ENCODE data around the gene TMEM225B. TPM values are rescaled to one million over a fixed set of nuclear protein-coding genes. Genes with fewer than 3 reads are reported as not detected.

The TMEM225B gene
- total RNA-seq, 1 experiment from 2014 or later: 3.1 TPM

GRCh38 chr7:99645590-99645989 lies 47.5 kb downstream of the TMEM225B start:
- BruUV-seq (replicated peaks): no TSS peak

More at GRCh38 chr7:99645590-99645989, 47.5 kb downstream of the TMEM225B start:
- intact Hi-C loops (cut with micrococcal nuclease): no loop called here
- H3K9me2 ChIP-seq (ENCODE audit: insufficient read depth): no peaks in the 10 kb centered on the region
- no peak overlapping the region for H3K4me2 ChIP-seq (ENCODE audit: low read length)
- no peaks in the 10 kb centered on the region for H3K36me3 ChIP-seq (ENCODE audit: control insufficient read depth in 1 of 2, insufficient read depth in 2 of 2, low read length in 2 of 2)
- H2AFZ ChIP-seq (ENCODE audit: low read depth, low read length, poor library complexity, severe bottlenecking): no peak overlapping the region
- ChIA-PET POLR2A (no interaction called here), CTCF (no interaction called here), RAD21 (ENCODE audit: low non-redundant PET in 1 of 2, low total read pairs in 2 of 2, uncharacterized antibody in 2 of 2, unreplicated experiment in 2 of 2) (no interaction called here)
- ATAC-seq: no peak
- no peak overlapping the region for H3K27ac ChIP-seq (ENCODE audit: low read depth, low read length)
- no peak overlapping the region for H3K4me3 ChIP-seq (replicated peaks in 1 of 2; ENCODE audit: low read depth in 1 of 2, low read length in 2 of 2)
- H4K20me1 ChIP-seq (ENCODE audit: insufficient read depth): no peaks in the 10 kb centered on the region
- DNase-seq (ENCODE audit: low read depth, low spot score): no peak
- no peak overlapping the region for H3K9ac ChIP-seq (ENCODE audit: low read length)
- H3K79me2 ChIP-seq (ENCODE audit: insufficient read depth, low read length): no peaks in the 10 kb centered on the region
- TF ChIP-seq JUND (IDR thresholded peaks at IDR 0.05) (no peak), TCF7L2 (IDR thresholded peaks at IDR 0.05; ENCODE audit: borderline replicate concordance, extremely low read depth, insufficient read depth, insufficient read length) (no peak), FOSL1 (IDR thresholded peaks at IDR 0.05; ENCODE audit: low read depth) (no peak), POLR2AphosphoS5 (IDR thresholded peaks at IDR 0.05; ENCODE audit: low read depth, low read length) (no peak), SIN3A (IDR thresholded peaks at IDR 0.05; ENCODE audit: low read depth) (no peak), EZH2 (IDR thresholded peaks at IDR 0.05) (no peak), SRF (IDR thresholded peaks at IDR 0.05; ENCODE audit: low read depth) (no peak), CTCF (IDR thresholded peaks at IDR 0.05 in 2 of 3, conservative IDR thresholded peaks at IDR 0.05 in 1 of 3; ENCODE audit: borderline replicate concordance in 1 of 3, insufficient read depth in 1 of 3, low read depth in 2 of 3, low read length in 2 of 3) (no peak), POLR2A (IDR thresholded peaks at IDR 0.05; ENCODE audit: borderline replicate concordance, extremely low read depth, insufficient read depth, insufficient read length) (no peak), ATF3 (IDR thresholded peaks at IDR 0.05) (no peak), CEBPB (IDR thresholded peaks at IDR 0.05; ENCODE audit: low read depth) (no peak), RAD21 (IDR thresholded peaks at IDR 0.05; ENCODE audit: low read depth) (no peak), ZNF274 (IDR thresholded peaks at IDR 0.05; ENCODE audit: low read depth, low read length) (no peak)
- H3K27me3 ChIP-seq (ENCODE audit: insufficient read depth, low read length): no peaks in the 10 kb centered on the region
- no peaks in the 10 kb centered on the region for H3K9me3 ChIP-seq (ENCODE audit: control insufficient read depth in 1 of 2, insufficient read depth in 1 of 2, low read depth in 1 of 2, low read length in 2 of 2)
- H3K4me1 ChIP-seq (ENCODE audit: control insufficient read depth in 1 of 2, insufficient read depth in 2 of 2, low read length in 2 of 2): no peaks in the 10 kb centered on the region
